HuH-7.5 (cell line): ENCODE results near the gene UBE2G2.
A peak's percentile ranks its signal among the peaks of the same experiment; 100 is the strongest.

Experiments
- DNase-seq: peaks from one replicate; pipeline ENCODE4 v3.0.0; 2011; ENCODE audit warnings: low spot score

Gene UBE2G2

GRCh38 chr21:44815225-44815624, 13.6 kb upstream of the UBE2G2 start:
- DNase-seq: no peak

GRCh38 chr21:44814498-44815023, 12.9 kb upstream of the UBE2G2 start:
- no peak for DNase-seq

- no peak for DNase-seq
Observed at GRCh38 chr21:44813727-44814126, 12.1 kb upstream of the UBE2G2 start.

DNA sequence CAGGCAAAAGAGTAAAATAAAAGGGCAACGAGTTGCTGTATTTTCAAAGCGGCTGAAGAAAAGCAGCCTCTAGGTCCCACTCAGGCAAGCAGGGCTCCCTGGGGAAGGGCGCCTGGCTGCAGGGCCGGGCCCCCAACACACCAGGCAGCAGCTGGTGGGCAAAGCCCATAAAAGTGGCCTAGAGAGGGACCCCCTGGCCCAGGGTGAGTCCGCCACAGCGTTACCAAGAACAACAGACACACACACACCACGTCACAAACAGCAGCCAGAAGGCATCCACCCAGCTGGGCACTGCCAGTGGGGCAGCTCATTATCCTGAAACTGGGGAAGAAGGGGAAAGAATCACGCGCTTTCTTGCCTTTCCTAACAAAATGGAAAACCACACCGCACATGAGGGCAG, 11.5 kb upstream of the UBE2G2 start:
- DNase-seq: no peak

GRCh38 chr21:44812640-44813039, 11.0 kb upstream of the UBE2G2 start:
- DNase-seq: no peak

DNA sequence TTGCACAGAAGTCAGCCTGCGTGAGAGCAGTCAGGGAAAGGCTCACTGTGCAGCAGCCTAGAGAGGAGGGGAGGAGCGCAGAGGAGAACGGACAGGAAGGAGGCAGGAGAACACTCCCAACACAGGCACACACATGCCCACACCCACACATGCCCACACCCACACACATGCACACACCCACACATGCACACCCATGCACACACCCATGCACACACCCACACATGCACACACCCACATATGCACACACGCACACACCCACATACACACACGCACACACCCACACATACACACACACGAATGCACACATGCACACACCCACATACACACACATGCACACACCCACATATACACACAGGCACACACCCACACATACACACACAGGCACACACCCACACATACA, 9.2 kb upstream of the UBE2G2 start:
- no peak for DNase-seq

GRCh38 chr21:44805859-44806258, 4.2 kb upstream of the UBE2G2 start:
- DNase-seq: no peak

- no peak for DNase-seq
Observed at GRCh38 chr21:44805226-44805625, 3.6 kb upstream of the UBE2G2 start.

DNA sequence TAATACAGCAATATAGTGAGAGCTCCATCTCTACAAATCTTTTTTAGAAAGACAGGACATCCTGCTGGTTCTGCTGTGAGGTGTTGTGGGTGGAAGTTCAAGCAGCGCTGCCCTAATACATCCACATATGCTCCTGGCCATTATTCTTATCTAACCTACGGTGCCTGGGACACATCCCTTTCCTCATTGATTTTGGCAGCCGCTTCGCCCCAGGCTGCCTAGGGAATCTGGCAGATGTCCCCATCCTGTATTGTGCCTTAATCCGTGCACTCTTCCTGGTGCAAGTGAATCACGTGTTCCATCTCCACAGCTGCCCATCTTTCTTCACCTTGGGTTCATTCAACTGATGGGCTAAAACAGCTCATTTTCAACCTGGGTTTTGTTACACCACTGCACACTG, 3.1 kb upstream of the UBE2G2 start:
- no peak for DNase-seq

DNA sequence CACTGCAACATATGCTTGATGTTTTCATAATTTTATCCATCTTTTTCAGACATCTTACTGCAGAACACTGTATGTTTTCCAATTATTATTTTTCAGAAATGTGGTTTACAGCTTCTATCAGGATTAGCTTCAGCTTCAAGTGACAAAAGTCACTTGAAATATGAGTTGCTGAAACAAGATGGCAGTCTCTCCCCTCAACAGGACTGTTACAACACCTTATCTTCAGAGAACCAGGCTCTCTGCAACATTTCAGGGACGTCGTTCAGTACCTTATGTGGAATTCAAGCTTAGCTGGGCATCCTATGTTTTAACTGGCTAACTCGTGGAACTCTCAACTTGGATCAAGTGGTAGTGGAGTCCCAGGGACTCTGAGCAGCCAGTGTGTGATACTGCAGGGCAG, 2.0 kb upstream of the UBE2G2 start:
- no peak for DNase-seq

- no peak for DNase-seq
Observed at GRCh38 chr21:44802396-44803153, 955 bp upstream of the UBE2G2 start.

- DNase-seq: no peak
Observed at GRCh38 chr21:44800971-44801467, 601 bp downstream of the UBE2G2 start.

DNA sequence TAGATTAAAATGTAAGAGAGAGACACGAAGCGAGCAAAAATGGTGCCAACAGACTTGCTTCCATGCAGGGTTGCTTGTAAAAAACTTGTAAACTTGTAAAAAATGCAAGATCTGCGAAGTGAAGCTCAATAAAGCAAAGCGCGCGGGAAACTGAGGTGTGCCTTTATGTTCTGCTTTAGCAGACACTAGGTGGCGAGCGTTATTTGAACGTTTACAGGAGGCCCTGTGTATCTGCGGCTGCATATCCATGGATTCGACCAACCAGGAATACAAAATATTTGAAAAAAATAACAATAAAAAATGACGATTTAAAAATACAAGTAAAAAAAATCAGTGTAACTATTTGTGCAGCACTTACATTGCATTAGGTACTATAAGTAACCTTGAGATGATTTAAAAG, 1.5 kb downstream of the UBE2G2 start:
- DNase-seq: no peak

DNA sequence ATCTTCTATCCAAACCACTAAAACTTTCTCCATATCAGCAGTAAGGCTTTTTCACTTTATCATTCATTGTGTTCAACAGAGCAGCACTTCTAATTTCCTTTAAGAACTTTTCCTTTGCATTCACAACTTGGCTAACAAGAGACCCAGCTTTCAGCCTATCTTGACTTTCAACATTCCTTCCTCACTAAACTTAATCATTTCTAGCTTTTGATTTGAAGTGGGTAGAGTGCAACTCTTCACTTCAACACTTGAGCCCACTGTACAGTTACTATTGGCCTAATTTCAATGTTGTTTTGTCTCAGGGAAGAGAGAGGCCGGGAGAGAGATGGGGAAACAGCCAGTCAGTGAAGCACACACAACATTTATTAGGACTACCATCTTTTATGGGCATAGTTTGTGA, 2.0 kb downstream of the UBE2G2 start:
- DNase-seq: no peak

DNA sequence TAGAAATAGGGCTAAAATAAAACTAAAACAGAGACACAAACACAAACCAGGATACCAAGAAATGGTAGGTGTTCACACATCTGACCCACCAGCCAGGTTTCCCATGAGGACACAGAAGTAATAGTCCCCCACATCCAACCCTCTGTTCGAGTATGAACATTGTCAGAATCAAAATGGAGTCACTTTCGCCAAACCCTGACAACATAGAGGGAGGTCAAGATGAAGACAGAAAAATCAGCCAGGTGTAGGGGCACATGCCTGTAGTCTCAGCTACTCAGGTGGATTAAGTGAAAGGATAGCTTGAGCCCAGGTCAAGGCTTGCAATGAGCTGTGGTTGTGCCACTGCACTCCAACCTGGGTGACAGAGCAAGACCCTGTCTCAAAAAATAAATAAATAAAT, 3.8 kb downstream of the UBE2G2 start:
- no peak for DNase-seq

- DNase-seq: no peak
Observed at GRCh38 chr21:44795342-44795741, 6.3 kb downstream of the UBE2G2 start.

DNA sequence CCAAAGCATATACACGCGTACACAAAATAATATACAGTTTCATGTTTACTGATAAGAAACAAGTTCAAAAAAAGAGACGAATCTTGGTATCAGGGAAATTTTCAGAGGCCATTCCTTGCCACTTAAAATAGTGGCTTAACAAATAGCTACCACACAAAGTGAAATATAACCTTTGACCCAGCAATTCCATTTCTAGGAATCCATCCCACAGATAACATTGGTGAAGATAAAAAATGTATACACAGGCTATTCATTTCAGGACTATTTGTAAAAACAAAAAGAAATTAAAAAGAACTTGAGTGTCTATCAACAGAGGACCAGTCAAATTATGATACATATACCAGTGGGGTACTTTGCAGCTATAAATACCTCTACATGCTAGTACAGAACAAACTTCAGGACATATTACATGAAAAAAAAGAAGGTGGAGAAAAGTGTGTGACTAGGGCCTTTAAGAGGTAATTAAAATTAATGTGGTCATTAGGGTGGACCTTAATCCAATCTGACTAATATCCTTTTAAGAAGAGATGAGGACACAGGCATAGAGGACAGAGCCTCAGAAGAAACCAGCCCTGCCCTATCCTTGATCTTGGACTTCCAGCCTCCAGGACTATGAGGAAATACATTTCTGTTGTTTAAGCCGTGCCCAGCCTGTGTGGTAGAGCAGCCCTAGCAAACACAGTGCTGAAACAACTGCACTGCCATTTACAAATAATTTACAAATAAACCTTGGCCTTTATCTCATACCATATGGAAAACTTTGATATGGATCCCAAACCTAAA, 7.8 kb downstream of the UBE2G2 start:
- DNase-seq: no peak

DNA sequence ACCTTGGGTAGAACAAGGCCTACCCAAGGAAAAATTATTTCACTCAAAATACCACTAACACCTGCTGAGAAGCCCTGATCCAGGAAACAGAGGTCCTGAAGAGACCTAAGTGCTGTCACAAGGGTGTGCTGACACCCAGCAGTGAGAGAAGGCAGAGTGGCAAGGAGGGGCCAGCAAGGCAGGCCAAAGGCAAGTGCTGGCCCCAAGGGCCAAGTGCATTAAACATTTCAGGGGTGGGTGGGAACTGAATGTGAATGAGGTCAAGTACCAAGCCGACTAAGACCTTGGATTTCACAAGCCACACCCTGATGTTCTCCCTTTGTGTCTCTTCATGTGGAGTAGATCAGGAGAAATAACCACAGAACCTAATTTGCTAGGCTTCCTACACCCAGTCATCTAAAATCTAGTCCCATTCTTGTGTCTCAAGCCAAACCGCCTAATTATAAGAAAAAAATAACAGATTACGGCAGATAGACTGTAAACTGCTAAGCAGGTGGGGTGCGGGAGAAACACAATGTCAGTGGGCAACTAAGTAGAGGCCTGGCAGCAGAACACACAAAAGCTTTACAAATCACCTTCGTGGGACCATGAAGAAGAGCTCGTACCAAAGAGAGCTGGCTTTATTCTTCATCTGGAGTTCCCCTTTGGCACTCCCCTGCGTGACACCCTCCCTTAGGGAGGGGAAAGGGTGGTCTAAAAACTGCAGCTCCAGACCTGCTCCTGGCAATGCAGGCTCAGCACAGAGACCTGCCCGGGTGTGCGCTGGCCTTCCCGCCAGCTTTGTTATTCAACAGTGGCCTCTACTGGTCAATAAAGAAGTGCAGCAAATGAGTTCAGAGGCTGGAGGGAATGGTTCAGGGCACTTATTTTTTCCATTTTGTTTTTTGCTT, 8.7 kb downstream of the UBE2G2 start:
- peak; percentile 72 for DNase-seq

GRCh38 chr21:44791993-44792392, 9.6 kb downstream of the UBE2G2 start:
- no peak for DNase-seq

- no peak for DNase-seq
Observed at GRCh38 chr21:44791246-44791645, 10.4 kb downstream of the UBE2G2 start.

GRCh38 chr21:44790368-44790767, 11.3 kb downstream of the UBE2G2 start:
- DNase-seq: no peak

- DNase-seq: no peak
Observed at GRCh38 chr21:44789880-44790279, 11.7 kb downstream of the UBE2G2 start.
